ENCODE data around the gene DPF3.

The DPF3 gene

GRCh38 chr14:72615451-72616121 is 278.3 kb downstream of the DPF3 start:
- DNase-seq (ENCODE audit: low spot score) = no peak

- DNase-seq (ENCODE audit: low spot score) = no peak
These were observed 278.9 kb downstream of the DPF3 start for GRCh38 chr14:72614891-72615415.

DNA sequence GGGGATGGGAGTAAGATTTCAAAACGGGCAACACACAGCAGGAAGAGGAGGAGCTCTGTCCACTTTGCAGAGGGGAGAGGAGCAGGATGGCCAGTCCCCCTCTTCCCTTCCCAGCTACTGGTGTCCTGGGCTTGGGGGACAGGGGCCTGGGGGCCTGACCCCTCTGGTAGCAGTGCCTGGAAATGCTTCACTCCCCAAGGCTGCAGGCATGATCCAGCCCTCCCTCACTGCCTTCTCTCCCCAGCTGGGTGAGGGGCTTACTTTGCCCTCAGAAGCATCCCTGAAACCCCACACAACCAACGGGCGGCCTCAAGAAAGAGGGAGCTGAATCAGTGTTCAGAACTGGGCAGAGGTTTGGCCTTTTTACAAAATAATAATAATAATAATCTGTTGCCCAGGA is 279.5 kb downstream of the DPF3 start:
- no peak for DNase-seq (ENCODE audit: low spot score)

- DNase-seq (ENCODE audit: low spot score) = no peak
These were observed 280.0 kb downstream of the DPF3 start for GRCh38 chr14:72613975-72614319.

GRCh38 chr14:72613231-72613974 is 280.5 kb downstream of the DPF3 start:
- DNase-seq (ENCODE audit: low spot score) = no peak

- no peak for DNase-seq (ENCODE audit: low spot score)
These were observed 281.9 kb downstream of the DPF3 start for GRCh38 chr14:72612041-72612440.

- no peak for DNase-seq (ENCODE audit: low spot score)
These were observed 282.4 kb downstream of the DPF3 start for GRCh38 chr14:72611506-72611905.

GRCh38 chr14:72610831-72611200 is 283.1 kb downstream of the DPF3 start:
- no peak for DNase-seq (ENCODE audit: low spot score)

DNA sequence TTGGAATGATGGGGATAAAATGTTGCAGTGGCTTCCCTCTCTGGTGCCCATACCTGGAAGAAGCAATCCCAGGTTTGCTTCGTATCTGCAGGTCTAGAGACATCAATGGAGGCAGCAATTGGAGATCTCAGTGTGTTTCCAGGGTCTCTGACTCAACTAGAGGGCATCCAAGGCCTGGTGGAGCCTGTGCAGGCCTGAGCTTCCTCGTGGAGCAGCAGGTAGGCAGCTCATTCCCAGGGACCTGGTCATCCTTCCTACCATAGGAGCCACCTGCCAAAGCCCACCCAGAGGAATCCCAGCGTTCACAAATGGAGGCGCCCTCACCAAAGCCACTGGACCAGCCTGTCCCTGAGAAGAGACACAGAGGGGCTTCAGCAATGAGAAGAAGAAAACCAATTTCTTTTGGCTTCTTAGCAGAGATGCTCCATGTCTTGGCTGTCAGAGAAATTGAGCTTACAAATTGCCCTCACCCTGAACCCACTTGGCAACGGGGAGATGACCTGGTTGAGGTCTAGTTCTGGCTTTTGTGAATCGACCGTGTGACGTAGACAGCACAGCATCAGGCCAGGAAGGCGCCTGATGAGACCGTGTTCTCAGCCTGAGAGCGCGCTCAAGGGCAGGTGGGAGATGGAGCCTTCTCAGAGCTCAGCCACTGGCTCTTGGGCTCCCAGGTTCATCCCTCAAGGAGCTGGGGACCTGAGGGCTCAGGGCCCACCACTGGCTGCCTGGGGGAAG is 283.6 kb downstream of the DPF3 start:
- no peak for DNase-seq (ENCODE audit: low spot score)

GRCh38 chr14:72609205-72609916 is 284.5 kb downstream of the DPF3 start:
- DNase-seq (ENCODE audit: low spot score) = no peak

DNA sequence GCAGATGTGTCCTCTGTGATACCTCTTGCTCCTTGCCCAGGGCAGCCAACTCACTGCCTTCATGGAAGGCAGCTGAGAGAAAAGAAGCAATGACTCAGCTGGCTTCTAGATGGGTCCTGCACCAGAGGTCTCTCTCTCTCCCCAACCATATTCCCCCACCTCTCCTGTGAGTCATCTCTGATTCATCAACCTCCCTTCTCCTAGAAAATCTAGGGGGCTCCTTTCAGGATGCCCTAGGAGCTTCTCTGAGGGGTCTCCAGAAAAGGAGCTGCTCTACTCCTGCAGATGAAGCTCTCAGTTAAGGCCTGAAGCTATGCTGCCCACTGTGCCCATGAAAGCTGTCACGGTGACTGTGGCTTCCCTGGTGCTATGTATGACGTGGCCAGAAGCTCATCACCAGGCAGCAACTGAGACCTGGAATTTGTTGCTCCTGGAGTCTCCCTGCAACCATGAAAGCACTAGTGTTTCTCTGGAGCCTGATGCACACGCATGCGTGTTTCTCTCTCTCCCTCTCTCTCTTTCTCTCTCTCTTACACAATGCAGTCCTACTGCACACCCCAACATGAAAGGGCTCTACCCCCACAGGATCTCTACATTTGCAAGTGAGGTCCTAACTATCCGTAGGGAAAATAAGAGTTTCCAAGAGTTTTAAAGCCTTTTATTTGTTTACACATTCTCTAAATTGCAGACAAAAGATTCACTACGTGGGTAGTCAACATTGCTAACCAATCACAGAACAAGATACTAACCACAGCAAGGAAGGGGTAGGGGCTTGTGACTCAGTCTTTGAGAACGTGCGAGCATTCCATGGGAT is 285.3 kb downstream of the DPF3 start:
- DNase-seq (ENCODE audit: low spot score) = no peak

DNA sequence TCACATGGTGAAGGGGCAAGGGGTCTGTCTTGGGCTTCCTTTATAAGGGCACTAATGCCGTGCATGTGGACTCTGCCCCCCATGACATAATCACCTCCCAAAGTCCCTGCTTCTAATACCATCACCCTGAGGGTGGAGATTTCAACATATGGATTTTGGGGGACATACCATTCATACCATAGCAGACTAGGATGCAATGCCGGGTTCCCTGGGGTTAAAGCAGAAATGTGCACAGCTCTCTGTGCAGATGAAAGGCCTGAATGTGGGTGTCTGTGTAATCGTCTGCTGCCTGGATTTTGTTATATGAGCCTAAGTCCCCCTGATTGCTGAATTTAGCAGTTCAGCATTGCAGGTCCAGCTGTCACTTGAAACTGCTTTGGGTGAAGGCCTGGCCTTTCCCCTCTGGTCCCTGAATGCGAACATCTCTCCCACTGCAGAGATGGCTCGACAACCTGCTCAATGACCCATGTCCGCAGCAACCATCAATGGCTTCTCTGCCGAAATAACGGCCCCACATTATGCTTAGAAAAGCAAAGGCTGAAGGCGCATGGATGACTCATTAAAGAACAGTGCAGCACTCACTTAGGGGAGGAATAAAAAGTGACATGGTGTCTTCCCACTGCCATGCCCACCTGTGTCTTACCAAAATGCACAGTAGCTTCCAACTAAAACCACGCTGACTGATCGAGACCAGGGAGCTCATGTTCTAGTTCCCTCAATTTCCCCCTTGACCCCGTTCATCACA is 286.3 kb downstream of the DPF3 start:
- DNase-seq (ENCODE audit: low spot score) = no peak

DNA sequence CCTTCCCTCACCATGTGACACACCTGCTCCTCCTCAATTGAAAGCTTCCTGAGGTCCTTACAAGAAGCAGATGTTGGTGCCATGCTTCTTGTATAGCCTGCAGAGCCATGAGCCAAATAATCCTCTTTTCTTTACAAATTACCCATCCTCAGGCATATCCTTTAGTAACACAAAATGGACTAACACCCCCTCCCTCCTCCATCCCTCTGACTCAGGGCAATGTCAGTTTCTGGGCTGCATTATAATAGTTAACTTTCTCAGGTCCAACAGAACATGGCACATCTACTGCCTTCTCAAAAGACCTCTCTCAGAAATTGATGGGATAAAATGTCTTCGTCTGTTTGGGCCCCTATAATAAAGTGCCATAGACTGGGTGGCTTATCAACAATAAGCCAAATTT is 287.0 kb downstream of the DPF3 start:
- no peak for DNase-seq (ENCODE audit: low spot score)

- no peak for DNase-seq (ENCODE audit: low spot score)
These were observed 288.0 kb downstream of the DPF3 start for GRCh38 chr14:72605921-72606220.

GRCh38 chr14:72605096-72605920 is 288.6 kb downstream of the DPF3 start:
- DNase-seq (ENCODE audit: low spot score) = no peak

GRCh38 chr14:72604133-72604532 is 289.8 kb downstream of the DPF3 start:
- DNase-seq (ENCODE audit: low spot score) = no peak

DNA sequence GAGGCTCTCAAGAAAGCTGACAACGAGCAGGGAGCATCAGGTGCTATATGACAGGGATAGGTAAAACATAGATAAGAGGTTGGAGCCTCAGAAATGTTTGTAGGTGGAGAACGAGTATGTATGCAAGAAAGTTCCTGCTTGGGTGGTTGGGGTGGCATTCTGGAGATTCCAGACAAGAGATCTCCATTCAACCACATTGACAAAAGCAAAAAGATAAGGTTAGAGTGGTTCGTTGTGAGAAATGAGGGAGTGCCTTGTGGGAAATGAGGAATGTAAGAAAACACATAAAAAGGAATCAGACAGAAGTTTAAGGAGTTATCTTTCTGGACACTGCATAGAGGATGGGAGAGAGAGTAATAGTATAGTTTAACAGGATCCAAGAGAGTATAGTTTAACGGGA is 290.3 kb downstream of the DPF3 start:
- no peak for DNase-seq (ENCODE audit: low spot score)

DNA sequence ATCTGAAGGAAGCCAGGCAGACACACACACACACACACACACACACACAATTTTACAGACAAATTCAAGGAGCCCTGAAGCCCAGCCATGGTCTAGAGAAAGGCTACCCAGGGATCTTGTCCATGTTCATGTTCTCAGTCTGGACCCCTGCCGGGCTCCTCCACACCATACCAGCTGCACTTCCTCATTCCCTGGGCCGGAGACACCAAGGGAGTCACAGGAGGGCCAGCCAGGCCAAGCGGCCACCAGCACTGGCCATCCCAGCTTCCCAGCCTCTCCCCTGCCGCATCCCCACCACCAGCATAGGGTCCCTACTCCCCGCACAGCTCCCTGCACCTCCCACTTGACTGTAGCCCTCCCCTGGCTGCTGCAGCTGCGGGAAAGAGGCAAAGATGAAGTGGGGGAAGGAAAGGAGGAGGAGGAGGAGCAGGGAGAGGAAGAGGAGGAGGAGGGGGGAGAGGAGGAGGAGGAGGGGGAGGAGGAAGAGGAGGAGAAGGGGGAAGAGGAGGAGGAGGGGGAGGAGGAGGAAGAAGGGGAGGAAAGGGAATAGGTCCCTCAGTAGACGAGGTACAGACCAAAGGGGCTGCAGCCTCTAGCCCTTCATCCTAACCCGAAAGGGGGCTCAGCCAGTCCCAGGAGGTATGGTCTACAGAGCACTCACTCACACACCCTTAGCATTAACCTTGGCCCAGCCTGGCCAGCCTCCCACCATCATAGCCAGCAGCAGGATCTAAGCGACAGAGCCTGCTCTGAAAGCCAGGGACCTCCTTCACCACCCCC is 293.2 kb downstream of the DPF3 start:
- no peak for DNase-seq (ENCODE audit: low spot score)
